ENCODE data around the gene ZDHHC14. TPM values are rescaled to one million over a fixed set of nuclear protein-coding genes. Genes with fewer than 3 reads are reported as not detected.

Gene ZDHHC14
- total and polyA plus RNA-seq, 9 donors: 4.9 to 16.4 (median 5.9) TPM

GRCh38 chr6:157436219-157436943, 55.4 kb downstream of the ZDHHC14 start:
- 72 to 78% (median 73%) methylated on average over 13 of the region's 13 CpGs for WGBS, 3 donors
- DNase-seq: no peak
- no peaks in the 10 kb centered on the region for H3K9me3 ChIP-seq
- no peak overlapping the region for H3K27ac ChIP-seq
- H3K4me3 ChIP-seq: no peak overlapping the region
- H3K36me3 ChIP-seq: no peaks in the 10 kb centered on the region
- intact Hi-C loops (cut with DNase I): loop anchor here in 1 of 4 donors (5.0 kb wide), 1 partner anchor 54 kb away; the partner anchor contains the start of gene ZDHHC14
- TF ChIP-seq POLR2A (IDR thresholded peaks at IDR 0.05) (no peak), EP300 (IDR thresholded peaks at IDR 0.05) (no peak), CTCF (IDR thresholded peaks at IDR 0.05) (no peak)
- no peaks in the 10 kb centered on the region for H3K27me3 ChIP-seq
- H3K4me1 ChIP-seq (ENCODE audit: insufficient read depth): peaks cover 11% of the 10 kb centered on the region

DNA sequence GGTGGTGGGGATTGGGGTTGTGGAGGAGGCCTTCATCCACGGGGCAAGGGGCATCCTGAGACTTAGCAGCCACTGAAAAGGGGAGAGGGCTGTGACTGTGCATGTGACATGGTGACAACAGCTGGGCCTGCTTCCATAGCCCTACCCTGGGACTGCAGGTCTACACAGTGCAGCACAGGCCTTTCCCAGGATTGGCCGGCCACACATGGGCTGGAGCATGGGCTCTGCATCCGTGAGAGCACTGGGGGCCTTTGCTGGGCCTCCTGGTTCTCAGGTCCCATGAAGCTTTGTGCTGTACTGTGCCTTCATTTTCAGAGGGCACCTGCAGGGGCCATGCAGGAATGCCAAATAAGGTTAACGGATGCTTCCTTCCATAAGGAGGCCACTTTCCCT, 56.0 kb downstream of the ZDHHC14 start:
- 86 to 92% (median 87%) methylated on average over 4 of the region's 4 CpGs for WGBS, 3 donors
- Histone ChIP-seq H3K9me3 (no peaks in the 10 kb centered on the region), H3K36me3 (no peaks in the 10 kb centered on the region), H3K27me3 (no peaks in the 10 kb centered on the region), H3K27ac (no peak overlapping the region), H3K4me3 (no peak overlapping the region), H3K4me1 (ENCODE audit: insufficient read depth) (peaks cover 11% of the 10 kb centered on the region)
- no peak for TF ChIP-seq EP300 (IDR thresholded peaks at IDR 0.05)
- TF ChIP-seq POLR2A (IDR thresholded peaks at IDR 0.05): no peak
- no peak for TF ChIP-seq CTCF (IDR thresholded peaks at IDR 0.05)
- no peak for DNase-seq
- intact Hi-C loops (cut with DNase I): loop anchor here in 1 of 4 donors (5.0 kb wide), 1 partner anchor 55 kb away; the partner anchor contains the start of gene ZDHHC14

DNA sequence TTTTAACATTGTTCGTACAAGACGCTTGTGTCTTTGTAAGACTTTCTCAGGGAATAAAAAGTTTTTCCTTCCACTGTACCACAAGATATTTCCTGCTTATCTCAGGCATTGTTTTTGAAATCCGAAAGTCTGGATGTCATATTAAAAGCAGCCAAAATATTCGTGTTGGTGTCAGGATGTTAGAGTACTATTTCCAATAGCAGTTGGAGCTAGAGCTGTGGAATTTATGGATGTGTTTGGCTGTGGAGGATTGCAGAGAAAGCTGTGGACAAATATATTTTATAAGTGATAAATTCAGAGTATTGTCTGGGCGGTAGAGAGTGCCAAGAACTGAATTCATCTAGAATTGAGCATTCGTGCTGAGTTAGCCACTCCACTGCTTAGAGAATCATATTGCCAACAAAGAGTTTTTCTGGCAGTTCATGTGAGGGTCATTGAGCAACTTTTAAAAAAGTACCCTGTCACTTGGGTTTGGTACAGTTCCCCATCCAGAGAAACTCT, 57.7 kb downstream of the ZDHHC14 start:
- Histone ChIP-seq H3K4me3 (no peak overlapping the region), H3K27ac (no peak overlapping the region), H3K27me3 (no peaks in the 10 kb centered on the region), H3K9me3 (no peaks in the 10 kb centered on the region), H3K36me3 (no peaks in the 10 kb centered on the region), H3K4me1 (ENCODE audit: insufficient read depth) (peaks cover 11% of the 10 kb centered on the region)
- DNase-seq: no peak
- intact Hi-C loops (cut with DNase I): loop anchor here in 1 of 4 donors (5.0 kb wide), 1 partner anchor 56 kb away; the partner anchor contains the start of gene ZDHHC14
- TF ChIP-seq CTCF (IDR thresholded peaks at IDR 0.05) (no peak), EP300 (IDR thresholded peaks at IDR 0.05) (no peak), POLR2A (IDR thresholded peaks at IDR 0.05) (no peak)
- WGBS, 3 donors: 3 to 7% (median 4%) methylated on average over 6 of the region's 6 CpGs

- WGBS, 3 donors: 82 to 92% (median 92%) methylated on average over 1 of the region's 1 CpG
- intact Hi-C loops (cut with DNase I): no loop called here
- Histone ChIP-seq H3K36me3 (no peaks in the 10 kb centered on the region), H3K4me3 (no peak overlapping the region), H3K4me1 (ENCODE audit: insufficient read depth) (peaks cover 10% of the 10 kb centered on the region), H3K27ac (no peak overlapping the region), H3K27me3 (no peaks in the 10 kb centered on the region), H3K9me3 (no peaks in the 10 kb centered on the region)
- no peak for DNase-seq
- TF ChIP-seq EP300 (IDR thresholded peaks at IDR 0.05) (no peak), CTCF (IDR thresholded peaks at IDR 0.05) (no peak), POLR2A (IDR thresholded peaks at IDR 0.05) (no peak)
These were observed 59.2 kb downstream of the ZDHHC14 start for GRCh38 chr6:157440171-157440570.

All from ovary (tissue), 9 donors.